HEK293T (cell line): ENCODE results near the gene ANKRD9.

Experiments
- CTCF ChIA-PET: fragments of 350-600 bp; formaldehyde crosslinking; extraction: SDS; loops from one replicate; lab custom pipeline; 2021; ENCODE audit warnings: antibody characterized with exemption, inconsistent platforms; lab: Yijun Ruan, JAX
- POLR2A ChIA-PET: fragments of 350-600 bp; formaldehyde crosslinking; extraction: SDS; loops from one replicate; lab custom pipeline; 2020; ENCODE audit warnings: antibody characterized with exemption, inconsistent platforms; lab: Yijun Ruan, JAX
- DNase-seq: peaks from one replicate; pipeline ENCODE4 v3.0.0; 2012; ENCODE audit warnings: mixed read lengths; ENCODE audit errors: extremely low spot score
- ARNT ChIP-seq: fragments of 450-650 bp; IDR thresholded peaks from 2 replicates; pipeline ENCODE4 v1.6.1; 2017; ENCODE audit warnings: mild to moderate bottlenecking
- BHLHE40 ChIP-seq: fragments of 450-650 bp; IDR thresholded peaks from 2 replicates; pipeline ENCODE4 v1.6.1; 2016; ENCODE audit warnings: mild to moderate bottlenecking, moderate library complexity, borderline replicate concordance
- CTBP1 ChIP-seq: fragments of 450-650 bp; IDR thresholded peaks from 2 replicates; pipeline ENCODE4 v1.6.1; 2016; ENCODE audit warnings: borderline replicate concordance
- ELF4 ChIP-seq: fragments of 450-650 bp; IDR thresholded peaks from 2 replicates; pipeline ENCODE4 v1.6.1; 2017; ENCODE audit warnings: antibody characterized with exemption
- FOXA1 ChIP-seq: fragments of 450-650 bp; IDR thresholded peaks from 2 replicates; pipeline ENCODE4 v1.6.1; 2016; ENCODE audit warnings: mild to moderate bottlenecking
- FOXK2 ChIP-seq: fragments of 450-650 bp; IDR thresholded peaks from 2 replicates; pipeline ENCODE4 v1.6.1; 2016; ENCODE audit warnings: mild to moderate bottlenecking
- FOXM1 ChIP-seq: fragments of 450-650 bp; IDR thresholded peaks from 2 replicates; pipeline ENCODE4 v1.6.1; 2017; ENCODE audit warnings: mild to moderate bottlenecking, borderline replicate concordance
- HDGF ChIP-seq: fragments of 450-650 bp; IDR thresholded peaks from 2 replicates; pipeline ENCODE4 v1.6.1; 2017; ENCODE audit warnings: antibody characterized with exemption, borderline replicate concordance
- L3MBTL2 ChIP-seq: fragments of 450-650 bp; conservative IDR thresholded peaks from 2 replicates; pipeline ENCODE4 v1.6.1; 2016; ENCODE audit warnings: mild to moderate bottlenecking
- LEF1 ChIP-seq: fragments of 450-650 bp; IDR thresholded peaks from 2 replicates; pipeline ENCODE4 v1.6.1; 2017; ENCODE audit warnings: mild to moderate bottlenecking, borderline replicate concordance
- NFRKB ChIP-seq: fragments of 450-650 bp; IDR thresholded peaks from 2 replicates; pipeline ENCODE4 v1.6.1; 2016; ENCODE audit warnings: mild to moderate bottlenecking, moderate library complexity
- PKNOX1 ChIP-seq: fragments of 450-650 bp; IDR thresholded peaks from 2 replicates; pipeline ENCODE4 v1.6.1; 2016
- SP1 ChIP-seq: fragments of 450-650 bp; IDR thresholded peaks from 2 replicates; pipeline ENCODE4 v1.6.1; 2017
- SUZ12 ChIP-seq: fragments of 450-650 bp; IDR thresholded peaks from 2 replicates; pipeline ENCODE4 v1.6.1; 2016; ENCODE audit warnings: mild to moderate bottlenecking
- TARDBP ChIP-seq: fragments of 450-650 bp; IDR thresholded peaks from 2 replicates; pipeline ENCODE4 v1.6.1; 2016
- ZNF384 ChIP-seq: fragments of 450-650 bp; IDR thresholded peaks from 2 replicates; pipeline ENCODE4 v1.6.1; 2016

The ANKRD9 gene

GRCh38 chr14:102485693-102486512 is 23.7 kb downstream of the ANKRD9 start:
- DNase-seq = no peak
- POLR2A ChIA-PET = no interaction called here
- TF ChIP-seq HDGF = no peak
- no peak for TF ChIP-seq FOXA1
- no peak for TF ChIP-seq LEF1
- no peak for TF ChIP-seq CTBP1
- TF ChIP-seq BHLHE40 = no peak
- no peak for TF ChIP-seq SP1
- TF ChIP-seq PKNOX1 = no peak
- no peak for TF ChIP-seq ARNT
- TF ChIP-seq TARDBP = no peak
- no peak for TF ChIP-seq FOXM1
- TF ChIP-seq NFRKB = no peak
- TF ChIP-seq FOXK2 = no peak
- no peak for TF ChIP-seq ZNF384
- no peak for TF ChIP-seq ELF4
- TF ChIP-seq SUZ12 = no peak
- no peak for TF ChIP-seq L3MBTL2
- CTCF ChIA-PET = no interaction called here

DNA sequence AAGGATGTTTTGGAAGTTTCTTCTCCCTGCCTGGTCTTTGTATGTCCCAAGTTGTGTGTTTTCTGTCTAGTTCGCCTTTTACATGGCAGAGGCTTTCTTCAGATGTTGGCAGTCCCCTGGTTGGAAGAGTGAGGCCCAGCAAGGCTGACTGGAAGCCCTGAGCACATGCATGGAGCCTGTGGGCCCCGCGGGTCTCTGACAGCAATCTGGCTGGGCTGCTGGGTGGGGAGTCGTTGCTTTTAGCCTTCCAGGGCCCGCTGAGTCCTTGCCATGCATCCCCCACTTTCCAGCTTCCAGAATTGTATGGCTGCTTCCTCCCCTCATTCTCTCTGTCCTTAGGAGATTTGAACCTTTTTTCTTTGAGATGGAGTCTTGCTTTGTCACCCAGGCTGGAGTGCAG is 25.3 kb downstream of the ANKRD9 start:
- CTCF ChIA-PET = interaction anchor here (0.6 kb wide), 1 partner anchor 40 kb away, joined by 4 read pairs; no protein-coding TSS in a partner anchor
- DNase-seq = no peak
- TF ChIP-seq ELF4 (no peak), NFRKB (no peak), SP1 (no peak)
- POLR2A ChIA-PET = no interaction called here

GRCh38 chr14:102481791-102482238 is 27.8 kb downstream of the ANKRD9 start:
- DNase-seq = no peak
- ChIA-PET POLR2A (no interaction called here), CTCF (interaction anchor here (0.7 kb wide), 1 partner anchor 15 kb away, joined by 7 read pairs; no protein-coding TSS in a partner anchor)
- no peak for TF ChIP-seq NFRKB
- no peak for TF ChIP-seq CTBP1
- TF ChIP-seq HDGF = no peak
- no peak for TF ChIP-seq FOXK2
- TF ChIP-seq ELF4 = no peak
- TF ChIP-seq ARNT = no peak
- TF ChIP-seq SP1 = no peak
- no peak for TF ChIP-seq SUZ12
- TF ChIP-seq ZNF384 = no peak
- TF ChIP-seq L3MBTL2 = no peak
- TF ChIP-seq FOXM1 = no peak
- no peak for TF ChIP-seq BHLHE40
- no peak for TF ChIP-seq LEF1
- no peak for TF ChIP-seq PKNOX1
- TF ChIP-seq FOXA1 = no peak
- no peak for TF ChIP-seq TARDBP

GRCh38 chr14:102481371-102481770 is 28.2 kb downstream of the ANKRD9 start:
- ChIA-PET POLR2A (no interaction called here), CTCF (interaction anchor here (0.7 kb wide), 1 partner anchor 15 kb away, joined by 7 read pairs; no protein-coding TSS in a partner anchor)
- no peak for DNase-seq
- no peak for TF ChIP-seq CTBP1

DNA sequence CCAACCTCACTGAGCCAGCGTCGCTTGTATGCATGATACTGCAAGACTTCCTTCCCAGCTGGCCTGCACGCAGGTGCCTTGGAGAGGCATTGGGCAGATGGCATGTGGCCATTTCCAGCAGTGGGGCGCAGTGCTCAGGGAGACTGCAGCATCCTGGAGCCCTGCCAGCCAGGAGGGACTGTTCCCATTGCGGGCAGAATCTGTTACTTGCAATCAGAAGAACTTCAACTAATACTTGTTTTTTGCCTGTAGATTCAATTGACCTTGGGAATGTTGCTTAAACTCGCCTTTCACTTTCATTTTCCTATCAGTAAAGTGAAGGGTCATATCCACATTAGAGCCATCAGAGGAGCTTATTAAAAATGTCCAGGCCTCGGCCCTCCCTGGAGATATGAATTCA is 29.8 kb downstream of the ANKRD9 start:
- TF ChIP-seq CTBP1 = no peak
- TF ChIP-seq ELF4 = no peak
- no peak for TF ChIP-seq LEF1
- TF ChIP-seq ZNF384 = no peak
- TF ChIP-seq PKNOX1 = no peak
- no peak for TF ChIP-seq FOXA1
- TF ChIP-seq L3MBTL2 = no peak
- ChIA-PET POLR2A (no interaction called here), CTCF (no interaction called here)
- no peak for DNase-seq

DNA sequence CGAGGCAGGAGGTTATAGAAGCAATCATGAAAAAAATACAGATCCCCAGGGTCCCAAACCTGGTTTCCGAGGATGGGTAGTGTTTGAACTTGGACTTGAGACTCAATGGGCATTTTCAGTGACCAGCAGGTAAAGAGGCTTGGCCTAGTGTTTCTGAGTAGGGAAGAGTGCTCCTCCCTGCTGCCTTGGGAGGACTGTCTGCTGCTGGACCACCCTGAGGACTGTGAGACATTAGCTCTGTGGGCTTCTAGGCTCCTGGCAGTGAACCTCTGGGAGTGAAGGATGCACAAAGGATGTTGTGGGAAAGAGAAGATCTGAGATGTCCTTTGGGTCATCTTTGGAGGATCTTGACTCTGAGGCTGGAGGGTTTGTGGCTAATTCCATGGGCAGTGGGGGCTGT is 30.5 kb downstream of the ANKRD9 start:
- CTCF ChIA-PET = no interaction called here
- no peak for DNase-seq
- POLR2A ChIA-PET = no interaction called here
- TF ChIP-seq SP1 (no peak), TARDBP (no peak), HDGF (no peak), L3MBTL2 (no peak), SUZ12 (no peak), ELF4 (no peak), FOXM1 (no peak)

GRCh38 chr14:102474934-102475333 is 34.6 kb downstream of the ANKRD9 start:
- ChIA-PET CTCF (no interaction called here), POLR2A (no interaction called here)
- no peak for DNase-seq
- TF ChIP-seq SP1 = no peak
